HepG2 (cell line): ENCODE data around the gene TMEM59. TPM values are rescaled to one million over a fixed set of nuclear protein-coding genes. Genes with fewer than 3 reads are reported as not detected.

Experiments used
- NR2F2 ChIP-seq: IDR thresholded peaks from 2 replicates; pipeline ENCODE4 v1.6.1; 2012; ENCODE audit warnings: low read depth, inconsistent platforms, borderline replicate concordance
- ZNF260 ChIP-seq: sonication (generic); formaldehyde crosslinking; IDR thresholded peaks from 2 replicates; pipeline ENCODE4 v1.4.0; 2020; ENCODE audit warnings: missing genetic modification reagents, low read depth, mild to moderate bottlenecking, borderline replicate concordance
- ZNF296 ChIP-seq: sonication (generic); formaldehyde crosslinking; conservative IDR thresholded peaks from 2 replicates; pipeline ENCODE4 v1.5.0; 2020; ENCODE audit warnings: mild to moderate bottlenecking, missing genetic modification reagents
- ZNF441 ChIP-seq: sonication (generic); formaldehyde crosslinking; IDR thresholded peaks from 2 replicates; pipeline ENCODE4 v1.7.0; 2021; ENCODE audit warnings: missing genetic modification reagents, borderline replicate concordance
- polyA plus RNA-seq, 8 experiments: library from polyadenylated mRNA; depleted of rRNA in 3 of 8; stranded (reverse) in 7 of 8; unstranded in 1 of 8; fragments of >200 nt; fragmentation: Illumina TruSeq in 4 of 8; extraction: Trizol in 4 of 8; gene quantifications; 2 replicates each; pipeline versions ENCODE4 v1.2.1 to v1.2.3, GENCODE V29; 2011 to 2016; ENCODE audit warnings: low read depth in 4 of 8, missing spikeins in 1 of 8, mixed read lengths in 1 of 8; ENCODE audit not compliant: insufficient read depth in 1 of 8
- total RNA-seq, 5 experiments: library from RNA; depleted of rRNA; stranded (reverse); fragments of >200 nt; fragmentation: Illumina TruSeq; extraction: Trizol; gene quantifications; 2 replicates each; pipeline ENCODE4 v1.2.3, GENCODE V29; 2016; ENCODE audit warnings: low read depth in 1 of 5
- TF ChIP-seq, protein P1 (sequence below): IDR thresholded peaks from 2 replicates; pipeline ENCODE4 v1.6.1; 2016; ENCODE audit warnings: low read depth, missing genetic modification reagents, missing compliant biosample characterization
- TF ChIP-seq, protein P2 (sequence below): sonication (generic); formaldehyde crosslinking; conservative IDR thresholded peaks from 2 replicates; pipeline ENCODE4 v1.8.0; 2022; ENCODE audit warnings: missing genetic modification reagents

TMEM59 gene
- total and polyA plus RNA-seq, 2 of the 13 experiments (the other 11 are each of a cell fraction or from before 2014, with no cell fraction given): 147 to 363 TPM

DNA sequence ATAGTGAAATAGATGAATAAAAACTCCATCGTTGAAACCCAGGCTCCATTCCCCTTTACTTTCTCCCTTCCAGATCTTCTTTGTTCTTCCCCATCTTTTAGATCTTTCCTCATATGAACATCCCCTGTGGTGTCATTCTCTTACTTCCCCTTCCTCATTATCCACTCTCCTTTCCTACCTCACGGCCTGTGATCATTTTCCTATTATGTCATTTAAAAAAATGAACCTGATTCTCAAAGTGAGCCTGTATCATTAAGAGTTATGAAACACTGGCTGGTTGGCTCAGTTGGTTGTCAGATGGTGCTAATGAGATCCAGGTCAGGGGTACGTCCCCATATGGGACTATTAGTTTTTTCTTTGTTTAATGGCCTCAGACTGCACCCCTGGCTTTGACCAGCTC lies 38.7 kb upstream of the TMEM59 start (continued):
- TF ChIP-seq, protein P1, sequence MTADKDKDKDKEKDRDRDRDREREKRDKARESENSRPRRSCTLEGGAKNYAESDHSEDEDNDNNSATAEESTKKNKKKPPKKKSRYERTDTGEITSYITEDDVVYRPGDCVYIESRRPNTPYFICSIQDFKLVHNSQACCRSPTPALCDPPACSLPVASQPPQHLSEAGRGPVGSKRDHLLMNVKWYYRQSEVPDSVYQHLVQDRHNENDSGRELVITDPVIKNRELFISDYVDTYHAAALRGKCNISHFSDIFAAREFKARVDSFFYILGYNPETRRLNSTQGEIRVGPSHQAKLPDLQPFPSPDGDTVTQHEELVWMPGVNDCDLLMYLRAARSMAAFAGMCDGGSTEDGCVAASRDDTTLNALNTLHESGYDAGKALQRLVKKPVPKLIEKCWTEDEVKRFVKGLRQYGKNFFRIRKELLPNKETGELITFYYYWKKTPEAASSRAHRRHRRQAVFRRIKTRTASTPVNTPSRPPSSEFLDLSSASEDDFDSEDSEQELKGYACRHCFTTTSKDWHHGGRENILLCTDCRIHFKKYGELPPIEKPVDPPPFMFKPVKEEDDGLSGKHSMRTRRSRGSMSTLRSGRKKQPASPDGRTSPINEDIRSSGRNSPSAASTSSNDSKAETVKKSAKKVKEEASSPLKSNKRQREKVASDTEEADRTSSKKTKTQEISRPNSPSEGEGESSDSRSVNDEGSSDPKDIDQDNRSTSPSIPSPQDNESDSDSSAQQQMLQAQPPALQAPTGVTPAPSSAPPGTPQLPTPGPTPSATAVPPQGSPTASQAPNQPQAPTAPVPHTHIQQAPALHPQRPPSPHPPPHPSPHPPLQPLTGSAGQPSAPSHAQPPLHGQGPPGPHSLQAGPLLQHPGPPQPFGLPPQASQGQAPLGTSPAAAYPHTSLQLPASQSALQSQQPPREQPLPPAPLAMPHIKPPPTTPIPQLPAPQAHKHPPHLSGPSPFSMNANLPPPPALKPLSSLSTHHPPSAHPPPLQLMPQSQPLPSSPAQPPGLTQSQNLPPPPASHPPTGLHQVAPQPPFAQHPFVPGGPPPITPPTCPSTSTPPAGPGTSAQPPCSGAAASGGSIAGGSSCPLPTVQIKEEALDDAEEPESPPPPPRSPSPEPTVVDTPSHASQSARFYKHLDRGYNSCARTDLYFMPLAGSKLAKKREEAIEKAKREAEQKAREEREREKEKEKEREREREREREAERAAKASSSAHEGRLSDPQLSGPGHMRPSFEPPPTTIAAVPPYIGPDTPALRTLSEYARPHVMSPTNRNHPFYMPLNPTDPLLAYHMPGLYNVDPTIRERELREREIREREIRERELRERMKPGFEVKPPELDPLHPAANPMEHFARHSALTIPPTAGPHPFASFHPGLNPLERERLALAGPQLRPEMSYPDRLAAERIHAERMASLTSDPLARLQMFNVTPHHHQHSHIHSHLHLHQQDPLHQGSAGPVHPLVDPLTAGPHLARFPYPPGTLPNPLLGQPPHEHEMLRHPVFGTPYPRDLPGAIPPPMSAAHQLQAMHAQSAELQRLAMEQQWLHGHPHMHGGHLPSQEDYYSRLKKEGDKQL (CRISPR knock-in tag): no peak
- TF ChIP-seq ZNF260: no peak
- TF ChIP-seq ZNF296 (CRISPR knock-in tag): no peak
- no peak for TF ChIP-seq ZNF441 (CRISPR knock-in tag)
- TF ChIP-seq, protein P2, sequence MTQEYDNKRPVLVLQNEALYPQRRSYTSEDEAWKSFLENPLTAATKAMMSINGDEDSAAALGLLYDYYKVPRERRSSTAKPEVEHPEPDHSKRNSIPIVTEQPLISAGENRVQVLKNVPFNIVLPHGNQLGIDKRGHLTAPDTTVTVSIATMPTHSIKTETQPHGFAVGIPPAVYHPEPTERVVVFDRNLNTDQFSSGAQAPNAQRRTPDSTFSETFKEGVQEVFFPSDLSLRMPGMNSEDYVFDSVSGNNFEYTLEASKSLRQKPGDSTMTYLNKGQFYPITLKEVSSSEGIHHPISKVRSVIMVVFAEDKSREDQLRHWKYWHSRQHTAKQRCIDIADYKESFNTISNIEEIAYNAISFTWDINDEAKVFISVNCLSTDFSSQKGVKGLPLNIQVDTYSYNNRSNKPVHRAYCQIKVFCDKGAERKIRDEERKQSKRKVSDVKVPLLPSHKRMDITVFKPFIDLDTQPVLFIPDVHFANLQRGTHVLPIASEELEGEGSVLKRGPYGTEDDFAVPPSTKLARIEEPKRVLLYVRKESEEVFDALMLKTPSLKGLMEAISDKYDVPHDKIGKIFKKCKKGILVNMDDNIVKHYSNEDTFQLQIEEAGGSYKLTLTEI (CRISPR knock-in tag): no peak
- no peak for TF ChIP-seq NR2F2
